KMS-11 (cell line): ENCODE data around the gene ALG2.
A peak's percentile ranks its signal among the peaks of the same experiment; 100 is the strongest.

Experiments used
- H2AFZ ChIP-seq: fragments of 200-600 bp; sonication (generic); 2 replicates; pipeline ENCODE4 v1.6.1; 2016; ENCODE audit warnings: antibody characterized with exemption, mixed run types, low read depth
- H3K27ac ChIP-seq: fragments of 200-600 bp; sonication (generic); 2 replicates; pipeline ENCODE4 v1.6.1; 2016; ENCODE audit warnings: mild to moderate bottlenecking, mixed run types
- H3K27me3 ChIP-seq: fragments of 200-600 bp; sonication (generic); 2 replicates; pipeline ENCODE4 v1.6.1; 2017; ENCODE audit warnings: mild to moderate bottlenecking, low read depth, mixed run types, moderate library complexity; ENCODE audit not compliant: insufficient read depth
- H3K36me3 ChIP-seq: fragments of 200-600 bp; sonication (generic); 2 replicates; pipeline ENCODE4 v1.6.1; 2017; ENCODE audit warnings: mild to moderate bottlenecking, mixed run types; ENCODE audit not compliant: insufficient read depth
- H3K4me1 ChIP-seq: fragments of 200-600 bp; sonication (generic); 2 replicates; pipeline ENCODE4 v1.6.1; 2016; ENCODE audit warnings: mild to moderate bottlenecking, low read depth, mixed run types; ENCODE audit not compliant: poor library complexity, severe bottlenecking
- H3K4me2 ChIP-seq: fragments of 200-600 bp; sonication (generic); 2 replicates; pipeline ENCODE4 v1.7.0; 2016; ENCODE audit warnings: mild to moderate bottlenecking, mixed run types
- H3K4me3 ChIP-seq: fragments of 200-600 bp; sonication (generic); IDR thresholded peaks from 2 replicates; pipeline ENCODE4 v1.6.1; 2017; ENCODE audit warnings: low read depth, low read length, mixed read lengths; ENCODE audit not compliant: insufficient read depth
- H3K79me2 ChIP-seq: fragments of 200-600 bp; sonication (generic); 2 replicates; pipeline ENCODE4 v1.6.1; 2016; ENCODE audit warnings: low read depth, mixed run types; ENCODE audit not compliant: insufficient read depth
- H3K9ac ChIP-seq: fragments of 200-600 bp; sonication (generic); 2 replicates; pipeline ENCODE4 v1.6.1; 2016; ENCODE audit warnings: mild to moderate bottlenecking, mixed run types
- H4K20me1 ChIP-seq: fragments of 200-600 bp; sonication (generic); 2 replicates; pipeline ENCODE4 v1.6.1; 2016; ENCODE audit warnings: mild to moderate bottlenecking, mixed run types; ENCODE audit not compliant: insufficient read depth
- TF ChIP-seq, protein P1 (sequence below): fragments of 200-600 bp; sonication (generic); conservative IDR thresholded peaks from 2 replicates; pipeline ENCODE4 v1.6.1; 2017; ENCODE audit warnings: low read depth, mild to moderate bottlenecking, antibody characterized with exemption, low read length, moderate library complexity, mixed read lengths

Gene ALG2

DNA sequence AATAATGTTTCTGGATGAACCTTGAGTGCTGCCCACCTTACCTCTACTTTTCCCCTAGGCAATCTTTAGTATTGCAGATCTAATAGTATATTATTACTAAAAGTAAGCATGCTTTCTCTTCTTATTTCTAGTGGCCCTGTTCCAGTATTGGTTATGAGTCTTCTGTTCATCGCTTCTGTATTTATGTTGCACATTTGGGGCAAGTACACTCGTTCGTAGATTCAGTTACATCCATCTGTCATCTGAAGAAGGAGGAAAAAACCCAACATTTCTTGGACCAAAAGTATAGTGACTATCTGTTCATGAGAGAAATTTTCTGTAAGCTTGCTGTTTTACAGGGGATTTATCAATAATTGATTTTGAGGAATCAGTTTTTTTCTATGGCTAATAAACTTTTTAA, 8.5 kb upstream of the ALG2 start:
- H3K4me1 ChIP-seq: peaks cover 50% of the 10 kb centered on the region
- no peaks in the 10 kb centered on the region for H3K27me3 ChIP-seq
- H4K20me1 ChIP-seq: no peaks in the 10 kb centered on the region; the same call in 1 of the 2 replicates
- H2AFZ ChIP-seq: no peak overlapping the region
- peaks cover 13% of the 10 kb centered on the region; the same call in 1 of the 2 replicates for H3K79me2 ChIP-seq
- no peak overlapping the region for H3K9ac ChIP-seq
- H3K27ac ChIP-seq: no peak overlapping the region
- no peak overlapping the region for H3K4me2 ChIP-seq
- H3K4me3 ChIP-seq: no peak overlapping the region
- TF ChIP-seq, protein P1, sequence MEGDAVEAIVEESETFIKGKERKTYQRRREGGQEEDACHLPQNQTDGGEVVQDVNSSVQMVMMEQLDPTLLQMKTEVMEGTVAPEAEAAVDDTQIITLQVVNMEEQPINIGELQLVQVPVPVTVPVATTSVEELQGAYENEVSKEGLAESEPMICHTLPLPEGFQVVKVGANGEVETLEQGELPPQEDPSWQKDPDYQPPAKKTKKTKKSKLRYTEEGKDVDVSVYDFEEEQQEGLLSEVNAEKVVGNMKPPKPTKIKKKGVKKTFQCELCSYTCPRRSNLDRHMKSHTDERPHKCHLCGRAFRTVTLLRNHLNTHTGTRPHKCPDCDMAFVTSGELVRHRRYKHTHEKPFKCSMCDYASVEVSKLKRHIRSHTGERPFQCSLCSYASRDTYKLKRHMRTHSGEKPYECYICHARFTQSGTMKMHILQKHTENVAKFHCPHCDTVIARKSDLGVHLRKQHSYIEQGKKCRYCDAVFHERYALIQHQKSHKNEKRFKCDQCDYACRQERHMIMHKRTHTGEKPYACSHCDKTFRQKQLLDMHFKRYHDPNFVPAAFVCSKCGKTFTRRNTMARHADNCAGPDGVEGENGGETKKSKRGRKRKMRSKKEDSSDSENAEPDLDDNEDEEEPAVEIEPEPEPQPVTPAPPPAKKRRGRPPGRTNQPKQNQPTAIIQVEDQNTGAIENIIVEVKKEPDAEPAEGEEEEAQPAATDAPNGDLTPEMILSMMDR: no peak
- no peaks in the 10 kb centered on the region; the same call in 1 of the 2 replicates for H3K36me3 ChIP-seq

DNA sequence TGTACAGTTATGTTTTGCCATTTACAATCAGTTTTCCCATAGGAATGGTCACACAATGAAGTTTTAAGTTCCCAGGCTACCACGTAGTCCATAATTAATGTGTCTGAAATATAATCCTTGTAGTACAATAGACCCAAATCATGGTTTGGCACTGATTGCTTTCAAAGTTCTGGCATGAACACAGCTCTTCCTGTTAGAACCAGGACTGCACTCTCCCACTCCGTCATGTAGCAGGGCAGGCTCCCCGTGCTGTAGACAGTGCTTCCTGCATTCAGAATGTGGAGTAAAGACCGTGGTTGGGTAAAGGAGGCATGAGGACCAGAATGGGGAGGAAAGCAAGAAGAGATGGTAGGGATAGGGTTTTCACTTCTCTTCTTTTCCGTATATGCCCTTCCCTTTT, 4.3 kb upstream of the ALG2 start:
- no peaks in the 10 kb centered on the region; the same call in 1 of the 2 replicates for H4K20me1 ChIP-seq
- H3K27me3 ChIP-seq: no peaks in the 10 kb centered on the region
- H3K36me3 ChIP-seq: no peaks in the 10 kb centered on the region; the same call in 1 of the 2 replicates
- TF ChIP-seq, protein P1: no peak
- no peak overlapping the region for H3K9ac ChIP-seq
- H3K4me1 ChIP-seq: peaks cover 31% of the 10 kb centered on the region
- H3K4me3 ChIP-seq: no peak overlapping the region
- no peak overlapping the region for H3K4me2 ChIP-seq
- no peak overlapping the region for H2AFZ ChIP-seq
- H3K79me2 ChIP-seq: peaks cover 55% of the 10 kb centered on the region
- H3K27ac ChIP-seq: no peak overlapping the region

DNA sequence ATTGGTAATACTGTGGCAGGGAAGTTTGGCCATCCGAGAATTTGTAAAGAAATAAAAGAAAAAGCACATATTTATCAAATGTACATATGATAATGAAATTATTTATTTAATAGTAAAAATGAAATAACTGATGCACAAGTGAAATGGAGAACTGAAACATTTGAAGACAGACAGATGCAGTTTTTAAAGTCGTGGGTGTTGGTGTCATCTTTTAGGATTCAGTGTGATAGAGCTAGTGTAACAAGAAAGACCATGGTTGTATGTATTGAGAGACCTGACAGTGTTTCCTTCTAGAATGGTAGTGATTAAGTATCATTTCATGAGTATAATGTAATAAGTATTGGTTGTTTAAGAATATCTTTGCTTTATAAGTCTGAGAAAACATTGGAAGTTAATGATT, 2.7 kb upstream of the ALG2 start:
- Histone ChIP-seq H3K4me1 (peaks cover 35% of the 10 kb centered on the region), H2AFZ (no peak overlapping the region), H4K20me1 (no peaks in the 10 kb centered on the region; the same call in 1 of the 2 replicates), H3K27me3 (no peaks in the 10 kb centered on the region), H3K36me3 (no peaks in the 10 kb centered on the region; the same call in 1 of the 2 replicates), H3K79me2 (peaks cover 71% of the 10 kb centered on the region), H3K4me3 (no peak overlapping the region), H3K27ac (no peak overlapping the region), H3K9ac (no peak overlapping the region), H3K4me2 (peak overlapping the region; percentile 98; the same call in 1 of the 2 replicates)
- TF ChIP-seq, protein P1: no peak

DNA sequence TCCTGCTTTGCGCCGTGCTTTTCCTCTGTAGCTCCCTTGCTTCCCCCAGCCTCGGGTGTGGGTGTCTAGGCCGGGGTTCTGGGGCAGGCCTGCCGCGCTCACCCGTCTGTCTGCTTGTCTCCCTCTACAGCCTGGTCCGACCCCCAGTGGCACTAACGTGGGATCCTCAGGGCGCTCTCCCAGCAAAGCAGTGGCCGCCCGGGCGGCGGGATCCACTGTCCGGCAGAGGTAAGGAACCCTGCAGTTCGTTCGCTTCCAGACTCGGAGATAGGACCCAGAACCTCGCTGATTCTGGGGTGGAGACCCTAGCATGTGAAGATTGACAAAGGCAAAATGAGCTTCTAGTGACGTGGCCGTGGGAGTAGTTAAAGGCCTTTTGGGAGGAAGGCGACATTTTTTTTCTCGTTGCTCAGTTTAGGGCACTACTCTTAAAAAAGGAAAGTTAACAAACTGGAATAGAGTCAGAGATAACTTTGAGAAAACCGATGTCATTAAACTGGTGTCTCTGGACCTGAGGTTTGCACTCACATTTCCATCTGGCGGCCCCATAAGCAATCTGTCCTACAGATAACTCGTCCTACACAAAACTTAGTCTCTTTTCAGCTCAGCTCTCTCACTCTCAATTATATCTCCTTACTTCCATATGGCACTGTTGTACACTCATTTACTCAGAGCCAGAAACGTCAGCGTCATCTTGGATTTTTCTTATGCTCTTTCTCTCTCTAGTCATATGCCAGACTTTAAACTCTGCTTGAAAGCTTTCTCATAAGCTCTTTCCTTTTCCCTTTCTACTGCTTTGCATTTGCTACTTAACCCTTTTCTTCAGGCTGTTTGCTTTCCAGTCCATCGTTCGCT, 901 bp upstream of the ALG2 start:
- Histone ChIP-seq H3K36me3 (no peaks in the 10 kb centered on the region), H4K20me1 (no peaks in the 10 kb centered on the region; the same call in 1 of the 2 replicates), H3K79me2 (peaks cover 86% of the 10 kb centered on the region), H3K4me1 (peaks cover 36% of the 10 kb centered on the region), H3K9ac (peak overlapping the region; percentile 80), H3K4me2 (peak overlapping the region; percentile 98), H3K4me3 (no peak overlapping the region), H2AFZ (peak overlapping the region; percentile 65; the same call in 1 of the 2 replicates), H3K27me3 (no peaks in the 10 kb centered on the region), H3K27ac (peak overlapping the region; percentile 82)
- TF ChIP-seq, protein P1: no peak
